Raji (cell line): Measurements from ENCODE around the gene GRID1.

Experiments
- POLR2A ChIP-seq: IDR thresholded peaks from 2 replicates; pipeline ENCODE4 v1.6.1; 2011; ENCODE audit warnings: low read depth, low read length, control low read depth; ENCODE audit not compliant: insufficient read depth

The GRID1 gene

GRCh38 chr10:86179961-86180360 is 186.6 kb downstream of the GRID1 start:
- TF ChIP-seq POLR2A, result no peak

- TF ChIP-seq POLR2A, result no peak
Measured at GRCh38 chr10:86179153-86179524, 187.5 kb downstream of the GRID1 start.

- no peak for TF ChIP-seq POLR2A
Measured at GRCh38 chr10:86178401-86179152, 188.0 kb downstream of the GRID1 start.

GRCh38 chr10:86177537-86178155 is 188.9 kb downstream of the GRID1 start:
- no peak for TF ChIP-seq POLR2A

- TF ChIP-seq POLR2A, result no peak
Measured at GRCh38 chr10:86176850-86177536, 189.6 kb downstream of the GRID1 start.

DNA sequence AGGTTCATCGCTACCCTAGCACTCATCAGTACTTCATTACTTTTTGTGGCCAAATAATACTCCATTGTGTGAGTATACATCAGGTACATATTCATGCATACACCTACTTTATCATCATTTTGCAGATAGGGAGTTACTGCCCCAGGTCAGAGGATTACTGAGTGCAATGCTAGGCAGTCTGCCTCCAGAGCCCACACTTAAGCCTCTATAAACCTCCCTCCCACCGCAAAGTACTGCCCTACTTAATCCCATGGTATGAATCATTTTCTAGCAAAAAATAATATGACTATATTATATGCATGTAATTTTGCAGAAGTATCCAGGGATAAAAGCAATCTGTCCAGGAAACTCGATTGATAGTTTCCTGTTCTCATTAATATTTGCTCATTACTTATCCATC is 194.3 kb downstream of the GRID1 start:
- no peak for TF ChIP-seq POLR2A

GRCh38 chr10:86170255-86171108 is 196.1 kb downstream of the GRID1 start:
- TF ChIP-seq POLR2A, result no peak

DNA sequence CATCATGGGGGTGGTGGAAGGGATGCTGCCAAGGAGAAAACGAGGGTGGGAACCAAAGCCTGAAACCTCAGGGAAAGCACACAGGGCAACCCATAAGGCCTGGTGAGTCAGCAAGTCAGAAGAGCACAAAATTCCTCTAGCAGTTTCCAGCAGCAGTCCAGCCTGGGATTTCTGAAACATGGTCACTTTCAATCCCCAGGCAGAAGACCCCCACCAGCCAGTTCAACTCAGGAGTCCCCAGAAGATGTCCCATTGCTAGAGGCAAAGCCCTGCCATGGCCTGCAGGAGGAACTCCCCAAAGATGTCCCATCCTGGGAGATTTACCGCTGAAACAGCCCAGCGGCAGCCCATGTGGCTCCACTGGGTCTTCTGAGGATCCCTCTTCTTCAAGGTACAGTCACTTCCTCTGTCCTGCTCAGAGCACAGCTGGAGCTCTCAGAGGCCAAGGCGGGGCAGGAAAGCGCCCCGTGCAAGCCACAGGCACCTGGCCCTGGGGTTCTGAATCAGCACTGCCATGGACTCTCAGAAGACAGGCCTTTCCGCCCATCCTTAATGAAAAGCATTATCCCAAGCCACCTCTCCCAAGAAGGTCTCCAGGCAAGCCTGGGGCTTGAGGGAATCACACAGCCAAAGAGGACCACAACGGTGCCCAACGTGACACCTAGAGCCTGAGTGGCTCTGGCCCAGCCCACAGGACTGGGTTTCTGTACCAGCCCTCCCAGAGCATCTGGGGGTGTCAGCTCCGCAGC is 196.9 kb downstream of the GRID1 start:
- TF ChIP-seq POLR2A, result no peak

DNA sequence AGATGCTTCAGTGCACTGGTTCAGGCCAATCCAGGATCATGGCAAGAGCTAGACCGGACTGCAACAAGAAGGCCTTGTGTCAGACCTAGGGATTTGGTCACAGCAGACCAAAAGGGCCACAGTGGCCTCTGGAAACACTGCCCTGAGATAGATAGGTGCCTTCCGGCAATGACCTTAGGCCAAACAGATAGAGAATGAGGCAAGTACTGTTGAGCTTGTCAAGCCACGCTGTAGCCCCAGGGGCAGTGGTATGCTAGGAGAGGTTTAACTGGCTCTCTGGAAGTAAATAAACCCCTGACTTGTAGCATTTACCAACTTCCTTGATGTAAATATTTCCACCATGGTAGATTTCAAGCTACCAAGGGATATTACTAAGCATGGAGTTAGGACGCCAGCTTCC is 197.5 kb downstream of the GRID1 start:
- no peak for TF ChIP-seq POLR2A

GRCh38 chr10:86168256-86168655 is 198.3 kb downstream of the GRID1 start:
- TF ChIP-seq POLR2A, result no peak

DNA sequence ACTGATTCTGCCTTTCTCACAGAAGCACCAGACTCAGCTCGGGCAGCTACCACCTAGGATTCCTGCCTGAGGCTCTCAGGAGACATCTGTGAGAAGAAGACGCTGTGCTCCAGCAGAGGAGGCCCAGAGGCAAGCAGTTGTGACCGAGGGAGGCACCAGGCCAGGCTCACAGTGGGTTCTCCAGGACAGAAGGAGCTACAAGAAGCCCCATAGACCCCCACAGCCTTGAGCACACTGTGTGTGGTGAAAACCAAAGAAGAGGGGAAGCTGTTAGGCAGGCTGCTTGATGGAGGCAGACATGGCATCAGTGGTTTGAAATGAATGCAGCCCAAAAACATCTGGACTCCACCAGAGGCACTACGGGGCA is 198.8 kb downstream of the GRID1 start:
- TF ChIP-seq POLR2A, result no peak

- TF ChIP-seq POLR2A, result no peak
Measured at GRCh38 chr10:86167121-86167761, 199.4 kb downstream of the GRID1 start.

DNA sequence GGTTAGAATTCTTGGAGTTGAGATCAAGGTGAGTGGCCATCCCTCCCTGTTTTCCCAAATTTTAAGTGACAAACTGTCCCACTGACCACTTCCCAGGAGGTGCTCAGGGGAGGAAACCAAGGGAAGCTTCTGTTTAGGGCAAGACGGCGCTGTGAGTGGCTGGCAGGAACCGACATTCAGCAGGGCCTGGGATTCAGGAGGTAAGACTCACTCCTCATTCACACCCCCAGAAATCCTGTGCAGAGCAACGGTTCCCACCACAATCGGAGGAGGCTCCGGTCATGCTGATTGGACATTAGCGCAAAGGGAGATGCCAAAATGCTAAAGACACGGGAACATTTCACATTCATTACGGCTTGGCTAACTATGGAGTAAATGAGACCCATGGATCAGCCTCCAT is 200.9 kb downstream of the GRID1 start:
- no peak for TF ChIP-seq POLR2A

DNA sequence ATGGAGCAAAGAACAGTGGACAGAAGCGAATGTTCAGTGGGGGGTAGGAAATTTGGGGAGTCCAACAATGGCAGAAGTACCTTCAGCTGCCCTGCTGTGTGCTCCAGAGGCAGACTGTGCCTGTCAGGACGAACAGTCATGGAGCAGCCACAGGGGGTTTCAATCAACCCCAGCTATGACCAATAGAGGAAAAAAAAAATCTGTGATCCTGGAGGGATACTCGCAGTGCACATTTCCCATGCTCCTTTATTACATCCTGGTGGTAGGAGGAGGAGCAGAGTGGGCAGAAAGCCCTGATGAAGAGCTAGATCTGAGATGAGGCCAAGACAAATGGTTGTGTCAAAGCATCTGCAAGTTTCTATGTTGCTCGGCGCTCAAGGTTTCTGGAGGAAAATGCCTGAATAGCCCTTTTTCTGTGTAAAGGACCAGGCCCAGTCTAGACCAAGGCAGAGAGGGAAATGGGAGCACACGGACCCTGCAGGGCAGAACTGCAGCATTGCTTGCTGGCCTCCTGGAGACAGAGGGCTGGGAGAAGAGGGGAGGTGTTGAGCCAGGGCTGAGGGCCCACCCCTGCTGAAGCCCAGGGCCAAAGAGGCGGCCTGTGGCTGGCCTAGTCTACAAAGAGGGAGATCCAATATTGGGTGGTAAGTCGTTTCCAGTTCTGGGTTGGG is 201.5 kb downstream of the GRID1 start:
- no peak for TF ChIP-seq POLR2A
